HCT116 (cell line): Measurements from ENCODE around the gene B4GALT7. TPM values are rescaled to one million over a fixed set of nuclear protein-coding genes. Genes with fewer than 3 reads are reported as not detected.
"Not testable (repeated sequence)": the region's sequence is repeated elsewhere in the genome, so short reads cannot be mapped to it uniquely, and the experiment has no call there.

Experiments used
- ATAC-seq: fragments of 200-7000 bp; cut with Tn5 transposase; 2 replicates; pipeline ENCODE4 v1.9.1; 2020; ENCODE audit warnings: mild to moderate bottlenecking, moderate library complexity
- BruUV-seq: library from RNA; stranded (reverse); fragments of 400-500 nt; replicated peaks from 2 replicates; lab custom pipeline; 2021; lab: Mats Ljungman, UMichigan
- CTCF ChIA-PET: fragments of 300-600 bp; sonication (Branson Sonifier 250); formaldehyde crosslinking; loops from one replicate; lab custom pipeline; 2021; ENCODE audit warnings: antibody characterized with exemption; lab: Charles Lee
- POLR2A ChIA-PET: fragments of 300-600, 350-600 bp; sonication (Branson Sonifier 250); formaldehyde crosslinking; loops from one replicate; lab custom pipeline; 2021; ENCODE audit warnings: antibody characterized with exemption; lab: Charles Lee
- RAD21 ChIA-PET, 2 experiments: fragments of 300-600 bp; sonication (Branson Sonifier 250); formaldehyde crosslinking; loops; one replicate each; lab custom pipeline; 2023; ENCODE audit warnings: low total read pairs in 2 of 2; ENCODE audit not compliant: uncharacterized antibody in 2 of 2, unreplicated experiment in 2 of 2, low non-redundant PET in 1 of 2; lab: Charles Lee
- DNase-seq: peaks from one replicate; pipeline ENCODE4 v3.0.0-alpha.2; 2010; ENCODE audit warnings: low read depth, low spot score
- H2AFZ ChIP-seq: fragments of 200-600 bp; shearing (Covaris generic), sonication (generic); 2 replicates; pipeline ENCODE4 v1.6.1; 2017; ENCODE audit warnings: low read depth, mixed run types, mixed read lengths, antibody characterized with exemption, low read length; ENCODE audit not compliant: poor library complexity, severe bottlenecking
- H3K27ac ChIP-seq: 2 replicates; pipeline ENCODE4 v1.5.1; 2012; ENCODE audit warnings: low read depth, low read length
- H3K27me3 ChIP-seq: fragments of 200-600 bp; sonication (generic); 2 replicates; pipeline ENCODE4 v1.6.1; 2016; ENCODE audit warnings: mixed run types, low read length, mixed read lengths; ENCODE audit not compliant: insufficient read depth
- H3K36me3 ChIP-seq, 2 experiments: fragments of 200-500 bp in 1 of 2; fragments of 200-600 bp in 1 of 2; sonication (Bioruptor generic) in 1 of 2; sonication (generic) in 1 of 2; 2 replicates each; pipeline versions ENCODE4 v1.5.1 to v1.6.1; 2014 to 2016; ENCODE audit warnings: low read length in 2 of 2, inconsistent platforms in 1 of 2, mixed read lengths in 1 of 2, mixed run types in 1 of 2; ENCODE audit not compliant: insufficient read depth in 2 of 2, control insufficient read depth in 1 of 2
- H3K4me1 ChIP-seq, 2 experiments: fragments of 200-600 bp in 1 of 2; sonication (generic) in 1 of 2; 2 replicates each; pipeline versions ENCODE4 v1.5.1 to v1.6.1; 2012 to 2017; ENCODE audit warnings: low read length in 2 of 2, inconsistent platforms in 1 of 2, mild to moderate bottlenecking in 1 of 2, mixed read lengths in 1 of 2, mixed run types in 1 of 2, moderate library complexity in 1 of 2; ENCODE audit not compliant: insufficient read depth in 2 of 2, control insufficient read depth in 1 of 2
- H3K4me2 ChIP-seq: fragments of 200-600 bp; sonication (generic); 2 replicates; pipeline ENCODE4 v1.6.1; 2017; ENCODE audit warnings: mixed run types, low read length, mixed read lengths
- H3K4me3 ChIP-seq, 2 experiments: fragments of 200-600 bp in 1 of 2; sonication (generic) in 1 of 2; replicated peaks in 1 of 2; 2 replicates each; pipeline ENCODE4 v1.5.1; 2011 to 2016; ENCODE audit warnings: low read length in 2 of 2, control low read depth in 1 of 2, low read depth in 1 of 2, mild to moderate bottlenecking in 1 of 2, mixed read lengths in 1 of 2, mixed run types in 1 of 2
- H3K79me2 ChIP-seq: fragments of 200-600 bp; sonication (generic); 2 replicates; pipeline ENCODE4 v1.6.1; 2017; ENCODE audit warnings: mild to moderate bottlenecking, mixed run types, low read length, moderate library complexity, mixed read lengths; ENCODE audit not compliant: insufficient read depth
- H3K9ac ChIP-seq: fragments of 200-600 bp; sonication (generic); 2 replicates; pipeline ENCODE4 v1.6.1; 2016; ENCODE audit warnings: low read length, mixed read lengths
- H3K9me2 ChIP-seq: fragments of 200-600 bp; sonication (generic), shearing (Covaris generic); 2 replicates; pipeline ENCODE4 v1.6.1; 2017; ENCODE audit warnings: mixed run types, mild to moderate bottlenecking, moderate library complexity; ENCODE audit not compliant: insufficient read depth
- H3K9me3 ChIP-seq, 2 experiments: fragments of 200-500 bp in 1 of 2; fragments of 200-600 bp in 1 of 2; sonication (Bioruptor generic) in 1 of 2; sonication (generic) in 1 of 2; 2 replicates each; pipeline ENCODE4 v1.6.1; 2014 to 2017; ENCODE audit warnings: low read length in 2 of 2, mixed read lengths in 2 of 2, inconsistent platforms in 1 of 2, low read depth in 1 of 2, mild to moderate bottlenecking in 1 of 2, mixed run types in 1 of 2, moderate library complexity in 1 of 2; ENCODE audit not compliant: control insufficient read depth in 1 of 2, insufficient read depth in 1 of 2
- H4K20me1 ChIP-seq: fragments of 200-600 bp; sonication (generic), shearing (Covaris generic); 2 replicates; pipeline ENCODE4 v1.6.1; 2017; ENCODE audit warnings: mixed run types, mild to moderate bottlenecking, moderate library complexity; ENCODE audit not compliant: insufficient read depth
- intact Hi-C: fragments of 100-400 bp; cut with micrococcal nuclease; formaldehyde crosslinking; loops from 2 replicates; pipeline ENCODE4 v1.10.0; 2022
- total RNA-seq: library from RNA; stranded (reverse); gene quantifications from one replicate; pipeline ENCODE4 v1.2.1, GENCODE V29; 2021; ENCODE audit not compliant: unreplicated experiment

B4GALT7 gene
- total RNA-seq, 1 experiment from 2014 or later, result 25.2 TPM

GRCh38 chr5:177657846-177658245 is 57.9 kb downstream of the B4GALT7 start:
- CTCF ChIA-PET, H3K27ac ChIP-seq, H3K9ac ChIP-seq, H3K27me3 ChIP-seq, POLR2A ChIA-PET, H3K9me2 ChIP-seq, DNase-seq, H3K4me2 ChIP-seq, H4K20me1 ChIP-seq, intact Hi-C loops, H2AFZ ChIP-seq, H3K36me3 ChIP-seq, H3K4me3 ChIP-seq, H3K4me1 ChIP-seq, H3K79me2 ChIP-seq, H3K9me3 ChIP-seq, BruUV-seq, RAD21 ChIA-PET, ATAC-seq: not testable (repeated sequence)

- H3K4me1 ChIP-seq, H3K9me2 ChIP-seq, CTCF ChIA-PET, H3K4me2 ChIP-seq, POLR2A ChIA-PET, H3K9me3 ChIP-seq, H3K79me2 ChIP-seq, H2AFZ ChIP-seq, H3K27me3 ChIP-seq, H3K9ac ChIP-seq, RAD21 ChIA-PET, H3K27ac ChIP-seq, H3K36me3 ChIP-seq, DNase-seq, BruUV-seq, H3K4me3 ChIP-seq, H4K20me1 ChIP-seq, intact Hi-C loops, ATAC-seq: not testable (repeated sequence)
Observed at GRCh38 chr5:177658542-177658941, 58.6 kb downstream of the B4GALT7 start.

Other genes starting within 250 kb of the B4GALT7 start
- gene LMAN2, start 248.5 kb upstream of the B4GALT7 start, total RNA-seq, result 128 TPM
- 9.4 TPM for gene RGS14, start 242.2 kb upstream of the B4GALT7 start, total RNA-seq
- not detected for gene SLC34A1, start 215.7 kb upstream of the B4GALT7 start, total RNA-seq
- not detected for gene PFN3, start 199.5 kb upstream of the B4GALT7 start, total RNA-seq
- 30.0 TPM for gene F12, start 190.6 kb upstream of the B4GALT7 start, total RNA-seq
- gene GRK6, start 173.5 kb upstream of the B4GALT7 start, total RNA-seq, result 89.3 TPM
- 39.9 TPM for gene PRR7, start 153.3 kb upstream of the B4GALT7 start, total RNA-seq
- 144 TPM for gene DBN1, start 126.5 kb upstream of the B4GALT7 start, total RNA-seq
- 153 TPM for gene PDLIM7, start 102.5 kb upstream of the B4GALT7 start, total RNA-seq
- gene DOK3, start 90.3 kb upstream of the B4GALT7 start, total RNA-seq, result 8.0 TPM
- 141 TPM for gene DDX41, start 83.2 kb upstream of the B4GALT7 start, total RNA-seq
- gene FAM193B, start 45.6 kb upstream of the B4GALT7 start, total RNA-seq, result 54.0 TPM
- gene TMED9, start 7.9 kb upstream of the B4GALT7 start, total RNA-seq, result 133 TPM
- not detected for gene FAM153A, start 182.8 kb downstream of the B4GALT7 start, total RNA-seq